ENCODE data around the gene GPC2.
"Not testable (repeated sequence)": the region's sequence is repeated elsewhere in the genome, so short reads cannot be mapped to it uniquely, and the experiment has no call there.

The GPC2 gene

GRCh38 chr7:100147278-100147677 is 29.9 kb downstream of the GPC2 start:
- H3K4me3 ChIP-seq (ENCODE audit: insufficient read length, low read depth) = no peak overlapping the region
- H3K27me3 ChIP-seq (ENCODE audit: insufficient read depth, insufficient read length) = no peaks in the 10 kb centered on the region
- peaks cover 6% of the 10 kb centered on the region for H3K36me3 ChIP-seq (ENCODE audit: insufficient read depth, insufficient read length, low read length)
- no peak overlapping the region for H3K9ac ChIP-seq (ENCODE audit: insufficient read length, low read depth)
- H3K4me1 ChIP-seq (ENCODE audit: insufficient read depth, insufficient read length) = no peaks in the 10 kb centered on the region
- DNase-seq (ENCODE audit: low read depth, low spot score) = no peak
- TF ChIP-seq SUZ12 (IDR thresholded peaks at IDR 0.05; ENCODE audit: extremely low read depth, insufficient read depth, insufficient read length) (no peak), YY1 (IDR thresholded peaks at IDR 0.05; ENCODE audit: insufficient read depth, insufficient read length) (no peak), ZNF274 (IDR thresholded peaks at IDR 0.05; ENCODE audit: low read depth, low read length) (no peak)
- no peaks in the 10 kb centered on the region for H3K9me3 ChIP-seq (ENCODE audit: insufficient read depth, low read length)

GRCh38 chr7:100146350-100146749 is 30.8 kb downstream of the GPC2 start:
- not testable (repeated sequence) for H3K27me3 ChIP-seq (ENCODE audit: insufficient read depth, insufficient read length); H3K36me3 ChIP-seq (ENCODE audit: insufficient read depth, insufficient read length, low read length)

GRCh38 chr7:100142461-100142860 is 34.7 kb downstream of the GPC2 start:
- Histone ChIP-seq H3K36me3 (ENCODE audit: insufficient read depth, insufficient read length, low read length) (no peaks in the 10 kb centered on the region), H3K9ac (ENCODE audit: insufficient read length, low read depth) (no peak overlapping the region), H3K9me3 (ENCODE audit: insufficient read depth, low read length) (no peaks in the 10 kb centered on the region), H3K4me3 (ENCODE audit: insufficient read length, low read depth) (no peak overlapping the region), H3K27me3 (ENCODE audit: insufficient read depth, insufficient read length) (no peaks in the 10 kb centered on the region), H3K4me1 (ENCODE audit: insufficient read depth, insufficient read length) (no peaks in the 10 kb centered on the region)
- no peak for DNase-seq (ENCODE audit: low read depth, low spot score)
- TF ChIP-seq ZNF274 (IDR thresholded peaks at IDR 0.05; ENCODE audit: low read depth, low read length) (no peak), SUZ12 (IDR thresholded peaks at IDR 0.05; ENCODE audit: extremely low read depth, insufficient read depth, insufficient read length) (no peak), YY1 (IDR thresholded peaks at IDR 0.05; ENCODE audit: insufficient read depth, insufficient read length) (no peak)

More at GRCh38 chr7:100146350-100146749, 30.8 kb downstream of the GPC2 start:
- not testable (repeated sequence) for DNase-seq (ENCODE audit: low read depth, low spot score); H3K4me3 ChIP-seq (ENCODE audit: insufficient read length, low read depth); H3K9ac ChIP-seq (ENCODE audit: insufficient read length, low read depth); H3K9me3 ChIP-seq (ENCODE audit: insufficient read depth, low read length); H3K4me1 ChIP-seq (ENCODE audit: insufficient read depth, insufficient read length)

- Histone ChIP-seq H3K9ac (ENCODE audit: insufficient read length, low read depth) (no peak overlapping the region), H3K36me3 (ENCODE audit: insufficient read depth, insufficient read length, low read length) (no peaks in the 10 kb centered on the region), H3K27me3 (ENCODE audit: insufficient read depth, insufficient read length) (no peaks in the 10 kb centered on the region), H3K4me1 (ENCODE audit: insufficient read depth, insufficient read length) (no peaks in the 10 kb centered on the region), H3K4me3 (ENCODE audit: insufficient read length, low read depth) (no peak overlapping the region), H3K9me3 (ENCODE audit: insufficient read depth, low read length) (no peaks in the 10 kb centered on the region)
- DNase-seq (ENCODE audit: low read depth, low spot score) = no peak
- TF ChIP-seq SUZ12 (IDR thresholded peaks at IDR 0.05; ENCODE audit: extremely low read depth, insufficient read depth, insufficient read length) (no peak), YY1 (IDR thresholded peaks at IDR 0.05; ENCODE audit: insufficient read depth, insufficient read length) (no peak), ZNF274 (IDR thresholded peaks at IDR 0.05; ENCODE audit: low read depth, low read length) (no peak)
These were observed 35.6 kb downstream of the GPC2 start for GRCh38 chr7:100141555-100141949.

GRCh38 chr7:100137851-100138760 is 39.1 kb downstream of the GPC2 start:
- no peaks in the 10 kb centered on the region for H3K27me3 ChIP-seq (ENCODE audit: insufficient read depth, insufficient read length)
- no peak overlapping the region for H3K9ac ChIP-seq (ENCODE audit: insufficient read length, low read depth)
- DNase-seq (ENCODE audit: low read depth, low spot score) = no peak
- no peak overlapping the region for H3K4me3 ChIP-seq (ENCODE audit: insufficient read length, low read depth)
- TF ChIP-seq ZNF274 (IDR thresholded peaks at IDR 0.05; ENCODE audit: low read depth, low read length) (no peak), SUZ12 (IDR thresholded peaks at IDR 0.05; ENCODE audit: extremely low read depth, insufficient read depth, insufficient read length) (no peak), YY1 (IDR thresholded peaks at IDR 0.05; ENCODE audit: insufficient read depth, insufficient read length) (no peak)
- no peaks in the 10 kb centered on the region for H3K9me3 ChIP-seq (ENCODE audit: insufficient read depth, low read length)
- no peaks in the 10 kb centered on the region for H3K4me1 ChIP-seq (ENCODE audit: insufficient read depth, insufficient read length)
- no peaks in the 10 kb centered on the region for H3K36me3 ChIP-seq (ENCODE audit: insufficient read depth, insufficient read length, low read length)

GRCh38 chr7:100132697-100133151 is 44.5 kb downstream of the GPC2 start:
- H3K4me3 ChIP-seq (ENCODE audit: insufficient read length, low read depth) = no peak overlapping the region
- no peaks in the 10 kb centered on the region for H3K36me3 ChIP-seq (ENCODE audit: insufficient read depth, insufficient read length, low read length)
- H3K9me3 ChIP-seq (ENCODE audit: insufficient read depth, low read length) = no peaks in the 10 kb centered on the region
- peaks cover 18% of the 10 kb centered on the region for H3K27me3 ChIP-seq (ENCODE audit: insufficient read depth, insufficient read length)
- no peaks in the 10 kb centered on the region for H3K4me1 ChIP-seq (ENCODE audit: insufficient read depth, insufficient read length)
- TF ChIP-seq YY1 (IDR thresholded peaks at IDR 0.05; ENCODE audit: insufficient read depth, insufficient read length) = no peak
- no peak for TF ChIP-seq SUZ12 (IDR thresholded peaks at IDR 0.05; ENCODE audit: extremely low read depth, insufficient read depth, insufficient read length)
- no peak for TF ChIP-seq ZNF274 (IDR thresholded peaks at IDR 0.05; ENCODE audit: low read depth, low read length)
- H3K9ac ChIP-seq (ENCODE audit: insufficient read length, low read depth) = no peak overlapping the region
- DNase-seq (ENCODE audit: low read depth, low spot score) = no peak

GRCh38 chr7:100132126-100132525 is 45.1 kb downstream of the GPC2 start:
- DNase-seq (ENCODE audit: low read depth, low spot score) = no peak
- no peaks in the 10 kb centered on the region for H3K9me3 ChIP-seq (ENCODE audit: insufficient read depth, low read length)
- H3K4me1 ChIP-seq (ENCODE audit: insufficient read depth, insufficient read length) = no peaks in the 10 kb centered on the region
- H3K27me3 ChIP-seq (ENCODE audit: insufficient read depth, insufficient read length) = peaks cover 20% of the 10 kb centered on the region
- no peaks in the 10 kb centered on the region for H3K36me3 ChIP-seq (ENCODE audit: insufficient read depth, insufficient read length, low read length)
- H3K4me3 ChIP-seq (ENCODE audit: insufficient read length, low read depth) = no peak overlapping the region
- H3K9ac ChIP-seq (ENCODE audit: insufficient read length, low read depth) = no peak overlapping the region
- TF ChIP-seq ZNF274 (IDR thresholded peaks at IDR 0.05; ENCODE audit: low read depth, low read length) (no peak), SUZ12 (IDR thresholded peaks at IDR 0.05; ENCODE audit: extremely low read depth, insufficient read depth, insufficient read length) (no peak), YY1 (IDR thresholded peaks at IDR 0.05; ENCODE audit: insufficient read depth, insufficient read length) (no peak)

Data from NT2/D1 (cell line).